CD4-positive, alpha-beta T cell (primary cell): ENCODE data around the gene HOXB3. TPM values are rescaled to one million over a fixed set of nuclear protein-coding genes. Genes with fewer than 3 reads are reported as not detected.

Source experiments
- ATAC-seq: fragments of 200-7000 bp; cut with Tn5 transposase; one replicate; pipeline ENCODE4 v1.10.0; 2022; ENCODE audit warnings: mild to moderate bottlenecking; ENCODE audit not compliant: poor library complexity
- CTCF ChIA-PET: fragments of 350-600 bp; sonication (Branson Sonifier 250); formaldehyde crosslinking; loops from one replicate; lab custom pipeline; 2021; ENCODE audit warnings: antibody characterized with exemption, inconsistent platforms; lab: Charles Lee
- POLR2A ChIA-PET: fragments of 350-600 bp; sonication (Branson Sonifier 250); formaldehyde crosslinking; loops from one replicate; lab custom pipeline; 2021; ENCODE audit warnings: antibody characterized with exemption, inconsistent platforms; lab: Charles Lee
- DNase-seq, 14 experiments: peaks; one replicate each; pipeline ENCODE4 v3.0.0-alpha.2; 2013 to 2020; ENCODE audit warnings: mixed read lengths in 2 of 14
- H3K27ac ChIP-seq, 2 donors: one replicate each; pipeline versions ENCODE4 v1.5.1 to v1.7.0; 2013; ENCODE audit warnings: low read length in 2 of 2, low read depth in 1 of 2, mild to moderate bottlenecking in 1 of 2
- H3K27me3 ChIP-seq, 2 experiments: 1 replicate in 1 of 2; 2 replicates in 1 of 2; pipeline versions ENCODE4 v1.6.1 to v1.7.0; 2013; ENCODE audit warnings: low read length in 2 of 2, control low read depth in 1 of 2, mild to moderate bottlenecking in 1 of 2, moderate library complexity in 1 of 2; ENCODE audit not compliant: insufficient read depth in 2 of 2, control insufficient read depth in 1 of 2
- H3K36me3 ChIP-seq: one replicate; pipeline ENCODE4 v1.6.1; 2013; ENCODE audit warnings: low read length, control low read depth; ENCODE audit not compliant: insufficient read depth
- H3K4me1 ChIP-seq: one replicate; pipeline ENCODE4 v1.6.1; 2013; ENCODE audit warnings: low read length, control low read depth; ENCODE audit not compliant: insufficient read depth
- H3K4me3 ChIP-seq: one replicate; pipeline ENCODE4 v1.5.1; 2013; ENCODE audit warnings: mild to moderate bottlenecking, low read length, moderate library complexity
- H3K9me3 ChIP-seq, 2 experiments: 1 replicate in 1 of 2; 2 replicates in 1 of 2; pipeline versions ENCODE4 v1.6.1 to v1.7.0; 2013; ENCODE audit warnings: low read length in 2 of 2, mild to moderate bottlenecking in 2 of 2, control low read depth in 1 of 2, moderate library complexity in 1 of 2; ENCODE audit not compliant: control insufficient read depth in 1 of 2, insufficient read depth in 1 of 2
- H3K27ac Mint-ChIP-seq: one replicate; pipeline ENCODE4 v1.8.0; 2020; ENCODE audit warnings: mixed read lengths
- H3K27me3 Mint-ChIP-seq: one replicate; pipeline ENCODE4 v1.8.0; 2021; ENCODE audit warnings: mixed read lengths
- H3K36me3 Mint-ChIP-seq: one replicate; pipeline ENCODE4 v1.8.0; 2021; ENCODE audit warnings: low read depth, mixed read lengths
- H3K4me1 Mint-ChIP-seq: one replicate; pipeline ENCODE4 v1.8.0; 2021; ENCODE audit warnings: low read depth, mixed read lengths
- H3K4me3 Mint-ChIP-seq: one replicate; pipeline ENCODE4 v1.8.0; 2020; ENCODE audit warnings: mild to moderate bottlenecking, mixed read lengths
- H3K9me3 Mint-ChIP-seq: one replicate; pipeline ENCODE4 v1.8.0; 2020; ENCODE audit warnings: mixed read lengths
- intact Hi-C, 2 experiments: fragments of 100-400 bp; cut with DNase I in 1 of 2; cut with micrococcal nuclease in 1 of 2; formaldehyde crosslinking; loops; one replicate each; pipeline versions ENCODE4 v1.15.1 to v1.9.0; 2023 to 2025; cut with DNase I, micrococcal nuclease
- total RNA-seq, 174 experiments: library from RNA in 2 of 174; stranded (reverse) in 2 of 174; gene quantifications; one replicate each; pipeline ENCODE4 v1.2.3 and lab custom pipeline; 2021 to 2026
- TF ChIP-seq, protein P1 (sequence below): fragments of 200-600 bp; IDR thresholded peaks from one replicate; pipeline ENCODE4 v1.8.0; 2022; ENCODE audit warnings: antibody characterized with exemption, mild to moderate bottlenecking

The HOXB3 gene
- total RNA-seq, 2 experiments from 2014 or later, result 0.25 to 0.36 TPM

DNA sequence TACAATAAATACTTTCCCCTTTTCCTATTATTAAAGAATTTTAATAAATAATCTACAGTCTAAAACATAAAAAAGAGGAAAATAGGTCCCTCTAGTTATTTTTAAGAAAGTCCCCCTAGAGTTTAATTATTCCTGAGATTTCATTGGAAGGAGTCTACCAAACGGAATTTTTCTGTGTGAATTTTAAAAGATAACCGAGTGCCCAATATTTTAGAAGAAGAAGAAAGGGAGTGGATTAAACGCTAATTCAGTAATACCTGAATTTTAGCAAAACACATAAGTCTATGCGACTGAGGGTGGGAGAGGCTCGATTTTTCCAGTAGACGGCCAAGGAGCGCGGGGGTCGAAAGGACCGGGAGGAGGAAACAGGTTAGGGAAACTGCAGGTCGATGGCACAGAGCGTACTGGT, 47.3 kb downstream of the HOXB3 start:
- Mint-ChIP-seq H3K4me1 (peaks cover 48% of the 10 kb centered on the region), H3K27me3 (peaks cover 76% of the 10 kb centered on the region), H3K9me3 (no peaks in the 10 kb centered on the region), H3K27ac (peak overlapping the region; percentile 90), H3K36me3 (no peaks in the 10 kb centered on the region), H3K4me3 (peak overlapping the region; percentile 88)
- ATAC-seq (no peak), DNase-seq (no peak)
- no peaks in the 10 kb centered on the region for H3K36me3 ChIP-seq
- TF ChIP-seq, protein P1, sequence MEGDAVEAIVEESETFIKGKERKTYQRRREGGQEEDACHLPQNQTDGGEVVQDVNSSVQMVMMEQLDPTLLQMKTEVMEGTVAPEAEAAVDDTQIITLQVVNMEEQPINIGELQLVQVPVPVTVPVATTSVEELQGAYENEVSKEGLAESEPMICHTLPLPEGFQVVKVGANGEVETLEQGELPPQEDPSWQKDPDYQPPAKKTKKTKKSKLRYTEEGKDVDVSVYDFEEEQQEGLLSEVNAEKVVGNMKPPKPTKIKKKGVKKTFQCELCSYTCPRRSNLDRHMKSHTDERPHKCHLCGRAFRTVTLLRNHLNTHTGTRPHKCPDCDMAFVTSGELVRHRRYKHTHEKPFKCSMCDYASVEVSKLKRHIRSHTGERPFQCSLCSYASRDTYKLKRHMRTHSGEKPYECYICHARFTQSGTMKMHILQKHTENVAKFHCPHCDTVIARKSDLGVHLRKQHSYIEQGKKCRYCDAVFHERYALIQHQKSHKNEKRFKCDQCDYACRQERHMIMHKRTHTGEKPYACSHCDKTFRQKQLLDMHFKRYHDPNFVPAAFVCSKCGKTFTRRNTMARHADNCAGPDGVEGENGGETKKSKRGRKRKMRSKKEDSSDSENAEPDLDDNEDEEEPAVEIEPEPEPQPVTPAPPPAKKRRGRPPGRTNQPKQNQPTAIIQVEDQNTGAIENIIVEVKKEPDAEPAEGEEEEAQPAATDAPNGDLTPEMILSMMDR, result no peak
- no peaks in the 10 kb centered on the region for H3K27me3 ChIP-seq
- ChIA-PET CTCF (no interaction called here), POLR2A (no interaction called here)
- peak overlapping the region; percentile 77 to 96 for H3K27ac ChIP-seq
- H3K4me3 ChIP-seq, result peak overlapping the region; percentile 88
- intact Hi-C loops, result loop anchor here in 1 of 2 experiments (5.0 kb wide), 1 partner anchor 50 kb away; no protein-coding TSS in a partner anchor
- H3K4me1 ChIP-seq, result peaks cover 64% of the 10 kb centered on the region
- H3K9me3 ChIP-seq, result no peaks in the 10 kb centered on the region

- Mint-ChIP-seq H3K36me3 (no peaks in the 10 kb centered on the region), H3K27ac (peak overlapping the region; percentile 90), H3K4me3 (peak overlapping the region; percentile 88), H3K4me1 (peaks cover 44% of the 10 kb centered on the region), H3K27me3 (peaks cover 77% of the 10 kb centered on the region), H3K9me3 (no peaks in the 10 kb centered on the region)
- TF ChIP-seq, protein P1, result no peak
- Histone ChIP-seq H3K4me3 (peak overlapping the region; percentile 88), H3K27me3 (no peaks in the 10 kb centered on the region), H3K27ac (peak overlapping the region; percentile 94 to 96), H3K36me3 (no peaks in the 10 kb centered on the region), H3K4me1 (peaks cover 60% of the 10 kb centered on the region), H3K9me3 (no peaks in the 10 kb centered on the region)
- intact Hi-C loops, result loop anchor here in 1 of 2 experiments (5.0 kb wide), 1 partner anchor 50 kb away; no protein-coding TSS in a partner anchor
- no peak for ATAC-seq
- peak in 10 of 14 experiments; percentile 13 to 57 (median 26) for DNase-seq
- ChIA-PET CTCF (interaction anchor here (0.6 to 0.9 kb wide), 2 partner anchors 49 to 207 kb away, joined by 3 to 4 read pairs; no protein-coding TSS in a partner anchor), POLR2A (interaction anchor here (1.0 to 1.6 kb wide), 2 partner anchors 50 to 51 kb away, joined by 3 to 6 read pairs; partner anchors contain the start of gene HOXB5)
Measured at GRCh38 chr17:48542114-48542656, 47.9 kb downstream of the HOXB3 start.

- ATAC-seq, result peak; percentile 55
- peaks cover 76% of the 10 kb centered on the region for H3K27me3 Mint-ChIP-seq
Measured at GRCh38 chr17:48541577-48542113, 48.4 kb downstream of the HOXB3 start.

More at GRCh38 chr17:48541577-48542113, 48.4 kb downstream of the HOXB3 start:
- peak overlapping the region; percentile 88 for H3K4me3 ChIP-seq
- peaks cover 55% of the 10 kb centered on the region for H3K4me1 ChIP-seq
- no peaks in the 10 kb centered on the region for H3K9me3 ChIP-seq
- H3K27ac ChIP-seq, result peak overlapping the region; percentile 94 to 96
- Mint-ChIP-seq H3K36me3 (no peaks in the 10 kb centered on the region), H3K27ac (peak overlapping the region; percentile 90), H3K9me3 (no peaks in the 10 kb centered on the region), H3K4me1 (peaks cover 44% of the 10 kb centered on the region), H3K4me3 (peak overlapping the region; percentile 88)
- POLR2A ChIA-PET, result interaction anchor here (0.8 to 1.6 kb wide), 3 partner anchors 51 to 189 kb away, joined by 3 to 6 read pairs (median 3); partner anchors contain the start of gene HOXB5
- no peaks in the 10 kb centered on the region for H3K36me3 ChIP-seq
- TF ChIP-seq, protein P1, result no peak
- intact Hi-C loops, result loop anchor here in 1 of 2 experiments (5.0 kb wide), 1 partner anchor 49 kb away; no protein-coding TSS in a partner anchor
- DNase-seq, result peak in 13 of 14 experiments; percentile 17 to 80 (median 42)
- CTCF ChIA-PET, result interaction anchor here (0.6 to 0.9 kb wide), 3 partner anchors 49 to 206 kb away, joined by 3 to 4 read pairs (median 3); no protein-coding TSS in a partner anchor
- no peaks in the 10 kb centered on the region for H3K27me3 ChIP-seq
